HEK293 (cell line): Measurements from ENCODE around the gene LAMTOR4.

ENCODE experiments used
- BCL11A ChIP-seq: fragments of 450-650 bp; formaldehyde crosslinking; IDR thresholded peaks from 2 replicates; pipeline ENCODE4 v1.5.1; 2016; ENCODE audit warnings: low read depth, missing biosample characterization, missing genetic modification characterization
- BCL11B ChIP-seq: fragments of 450-650 bp; formaldehyde crosslinking; IDR thresholded peaks from 2 replicates; pipeline ENCODE4 v1.5.1; 2016; ENCODE audit warnings: low read depth, missing biosample characterization, missing genetic modification characterization
- EGR2 ChIP-seq: fragments of 450-650 bp; formaldehyde crosslinking; IDR thresholded peaks from 2 replicates; pipeline ENCODE4 v1.5.1; 2016; ENCODE audit warnings: low read depth, missing biosample characterization, missing genetic modification characterization
- ELK4 ChIP-seq: IDR thresholded peaks from 2 replicates; pipeline ENCODE4 v1.6.1; 2011; ENCODE audit warnings: mild to moderate bottlenecking, low read depth, low read length, borderline replicate concordance
- KLF7 ChIP-seq: fragments of 450-650 bp; formaldehyde crosslinking; IDR thresholded peaks from 2 replicates; pipeline ENCODE4 v1.5.1; 2016; ENCODE audit warnings: missing biosample characterization, missing genetic modification characterization, borderline replicate concordance
- KLF9 ChIP-seq: fragments of 450-650 bp; formaldehyde crosslinking; IDR thresholded peaks from 2 replicates; pipeline ENCODE4 v1.5.1; 2016; ENCODE audit warnings: missing biosample characterization, missing genetic modification characterization, low read depth
- TRIM28 ChIP-seq: IDR thresholded peaks from 2 replicates; pipeline ENCODE4 v1.6.1; 2011; ENCODE audit warnings: low read length, control low read depth, borderline replicate concordance
- YY2 ChIP-seq: fragments of 450-650 bp; formaldehyde crosslinking; IDR thresholded peaks from 2 replicates; pipeline ENCODE4 v1.5.1; 2016; ENCODE audit warnings: missing biosample characterization, missing genetic modification characterization
- ZBTB48 ChIP-seq: fragments of 450-650 bp; formaldehyde crosslinking; IDR thresholded peaks from 2 replicates; pipeline ENCODE4 v1.5.1; 2016; ENCODE audit warnings: missing biosample characterization, missing genetic modification characterization
- ZBTB8A ChIP-seq: fragments of 450-650 bp; formaldehyde crosslinking; IDR thresholded peaks from 2 replicates; pipeline ENCODE4 v1.5.1; 2016; ENCODE audit warnings: missing biosample characterization, missing genetic modification characterization
- ZEB2 ChIP-seq: fragments of 450-650 bp; formaldehyde crosslinking; IDR thresholded peaks from 2 replicates; pipeline ENCODE4 v1.5.1; 2016; ENCODE audit warnings: missing biosample characterization, missing genetic modification characterization
- ZFP37 ChIP-seq: fragments of 450-650 bp; formaldehyde crosslinking; IDR thresholded peaks from 2 replicates; pipeline ENCODE4 v1.5.1; 2016; ENCODE audit warnings: missing biosample characterization, missing genetic modification characterization
- ZNF121 ChIP-seq: fragments of 450-650 bp; formaldehyde crosslinking; IDR thresholded peaks from 2 replicates; pipeline ENCODE4 v1.5.1; 2016; ENCODE audit warnings: missing biosample characterization, missing genetic modification characterization
- ZNF133 ChIP-seq: fragments of 450-650 bp; formaldehyde crosslinking; IDR thresholded peaks from 2 replicates; pipeline ENCODE4 v1.5.1; 2016; ENCODE audit warnings: missing biosample characterization, missing genetic modification characterization
- ZNF146 ChIP-seq: fragments of 450-650 bp; formaldehyde crosslinking; IDR thresholded peaks from 2 replicates; pipeline ENCODE4 v1.5.1; 2016; ENCODE audit warnings: missing biosample characterization, missing genetic modification characterization
- ZNF16 ChIP-seq: fragments of 450-650 bp; formaldehyde crosslinking; IDR thresholded peaks from 2 replicates; pipeline ENCODE4 v1.5.1; 2016; ENCODE audit warnings: low read depth, missing biosample characterization, missing genetic modification characterization
- ZNF341 ChIP-seq: fragments of 450-650 bp; formaldehyde crosslinking; IDR thresholded peaks from 2 replicates; pipeline ENCODE4; 2016; ENCODE audit warnings: low read depth, missing biosample characterization, missing genetic modification characterization
- ZNF354C ChIP-seq: fragments of 450-650 bp; formaldehyde crosslinking; IDR thresholded peaks from 2 replicates; pipeline ENCODE4 v1.5.1; 2016; ENCODE audit warnings: missing biosample characterization, missing genetic modification characterization, low read depth, borderline replicate concordance
- ZNF366 ChIP-seq: fragments of 450-650 bp; formaldehyde crosslinking; conservative IDR thresholded peaks from 2 replicates; pipeline ENCODE4 v1.5.1; 2016; ENCODE audit warnings: missing biosample characterization, missing genetic modification characterization
- ZNF37A ChIP-seq: fragments of 450-650 bp; IDR thresholded peaks from 2 replicates; pipeline ENCODE4 v1.5.1; 2018; ENCODE audit warnings: missing biosample characterization, missing genetic modification characterization
- ZNF398 ChIP-seq: fragments of 450-650 bp; formaldehyde crosslinking; IDR thresholded peaks from 2 replicates; pipeline ENCODE4 v1.5.1; 2017; ENCODE audit warnings: missing biosample characterization, missing genetic modification characterization
- ZNF48 ChIP-seq: fragments of 450-650 bp; formaldehyde crosslinking; IDR thresholded peaks from 2 replicates; pipeline ENCODE4 v1.5.1; 2016; ENCODE audit warnings: missing biosample characterization, missing genetic modification characterization
- ZNF518A ChIP-seq: fragments of 450-650 bp; formaldehyde crosslinking; conservative IDR thresholded peaks from 2 replicates; pipeline ENCODE4 v1.5.1; 2016; ENCODE audit warnings: low read depth, missing biosample characterization, missing genetic modification characterization
- ZNF558 ChIP-seq: fragments of 450-650 bp; formaldehyde crosslinking; IDR thresholded peaks from 2 replicates; pipeline ENCODE4 v1.5.1; 2016; ENCODE audit warnings: missing biosample characterization, missing genetic modification characterization
- ZNF561 ChIP-seq: fragments of 450-650 bp; IDR thresholded peaks from 2 replicates; pipeline ENCODE4 v1.5.1; 2018; ENCODE audit warnings: missing biosample characterization, missing genetic modification characterization, borderline replicate concordance
- ZNF621 ChIP-seq: fragments of 450-650 bp; formaldehyde crosslinking; IDR thresholded peaks from 2 replicates; pipeline ENCODE4 v1.5.1; 2017; ENCODE audit warnings: missing biosample characterization, missing genetic modification characterization
- ZNF629 ChIP-seq: fragments of 450-650 bp; formaldehyde crosslinking; IDR thresholded peaks from 2 replicates; pipeline ENCODE4 v1.5.1; 2017; ENCODE audit warnings: missing biosample characterization, missing genetic modification characterization
- ZNF776 ChIP-seq: fragments of 450-650 bp; formaldehyde crosslinking; IDR thresholded peaks from 2 replicates; pipeline ENCODE4 v1.5.0; 2017; ENCODE audit warnings: missing biosample characterization, missing genetic modification characterization, borderline replicate concordance
- ZNF777 ChIP-seq: fragments of 450-650 bp; formaldehyde crosslinking; IDR thresholded peaks from 2 replicates; pipeline ENCODE4 v1.5.1; 2017; ENCODE audit warnings: missing biosample characterization, missing genetic modification characterization, borderline replicate concordance
- ZNF785 ChIP-seq: fragments of 450-650 bp; formaldehyde crosslinking; IDR thresholded peaks from 2 replicates; pipeline ENCODE4 v1.5.1; 2016; ENCODE audit warnings: missing biosample characterization, missing genetic modification characterization
- ZNF837 ChIP-seq: fragments of 450-650 bp; formaldehyde crosslinking; IDR thresholded peaks from 2 replicates; pipeline ENCODE4 v1.5.1; 2016; ENCODE audit warnings: missing biosample characterization, missing genetic modification characterization
- ZSCAN16 ChIP-seq: fragments of 450-650 bp; formaldehyde crosslinking; IDR thresholded peaks from 2 replicates; pipeline ENCODE4 v1.5.1; 2016; ENCODE audit warnings: missing biosample characterization, missing genetic modification characterization
- ZXDB ChIP-seq: fragments of 450-650 bp; formaldehyde crosslinking; IDR thresholded peaks from 2 replicates; pipeline ENCODE4 v1.5.1; 2016; ENCODE audit warnings: missing biosample characterization, missing genetic modification characterization

Gene LAMTOR4

GRCh38 chr7:100126931-100127865 lies 21.5 kb upstream of the LAMTOR4 start, which contains the start of gene MBLAC1 (continued):
- TF ChIP-seq ZNF48 (tag by site-specific recombination) (no peak), ZNF629 (tag by site-specific recombination) (peak; percentile 63), ZNF561 (tag by site-specific recombination) (peak; percentile 59), ZSCAN16 (tag by site-specific recombination) (peak; percentile 24; the same call in 1 of the 2 replicates), ZNF341 (tag by site-specific recombination) (peak; percentile 49; the same call in 1 of the 2 replicates), ZNF16 (no peak), ZBTB8A (tag by site-specific recombination) (peak; percentile 87), ZNF518A (no peak), ZNF354C (tag by site-specific recombination) (no peak), ELK4 (no peak), BCL11A (tag by site-specific recombination) (no peak), EGR2 (peak; percentile 65), ZNF146 (tag by site-specific recombination) (no peak; the same call in 1 of the 2 replicates), ZNF621 (tag by site-specific recombination) (no peak), ZNF398 (peak; percentile 22; the same call in 1 of the 2 replicates), ZNF785 (tag by site-specific recombination) (no peak), ZNF37A (tag by site-specific recombination) (no peak), ZNF366 (tag by site-specific recombination) (peak; percentile 73; the same call in 1 of the 2 replicates), ZBTB48 (tag by site-specific recombination) (peak; percentile 99), BCL11B (peak; percentile 76; the same call in 1 of the 2 replicates), ZNF558 (tag by site-specific recombination) (0 out of 2 replicates have a peak, but pooled peaks have one; percentile 44), ZNF777 (no peak), TRIM28 (no peak), ZNF837 (tag by site-specific recombination) (peak; percentile 74; the same call in 1 of the 2 replicates), ZEB2 (tag by site-specific recombination) (peak; percentile 93; the same call in 1 of the 2 replicates), ZNF133 (tag by site-specific recombination) (0 out of 2 replicates have a peak, but pooled peaks have one; percentile 27), YY2 (tag by site-specific recombination) (no peak; the same call in 1 of the 2 replicates), ZNF776 (tag by site-specific recombination) (no peak), KLF7 (tag by site-specific recombination) (peak; percentile 90; the same call in 1 of the 2 replicates), ZXDB (tag by site-specific recombination) (peak; percentile 79), ZFP37 (tag by site-specific recombination) (peak; percentile 67), KLF9 (peak; percentile 85), ZNF121 (tag by site-specific recombination) (0 out of 2 replicates have a peak, but pooled peaks have one; percentile 11)
